Cardiac fibroblast (primary cell): ENCODE data around the gene TIAM1.

Source experiments
- DNase-seq, 2 donors: peaks; one replicate each; pipeline versions ENCODE4 v3.0.0 to v3.0.0-alpha.2; 2010; ENCODE audit warnings: low read depth in 2 of 2
- H3K4me3 ChIP-seq, 2 donors: replicated peaks in 1 of 2; 1 replicate in 1 of 2; 2 replicates in 1 of 2; pipeline ENCODE4 v1.5.1; 2011; ENCODE audit warnings: low read depth in 2 of 2, low read length in 2 of 2, mild to moderate bottlenecking in 2 of 2, moderate library complexity in 1 of 2
- CTCF ChIP-seq: IDR thresholded peaks from one replicate; pipeline ENCODE4 v1.5.1; 2011; ENCODE audit warnings: low read depth, mild to moderate bottlenecking, low read length, inconsistent platforms

The TIAM1 gene

GRCh38 chr21:31190516-31190915, 153.5 kb downstream of the TIAM1 start:
- no peak for DNase-seq
- TF ChIP-seq CTCF = no peak

GRCh38 chr21:31187499-31187898, 156.6 kb downstream of the TIAM1 start:
- DNase-seq = no peak
- TF ChIP-seq CTCF = no peak
- no peak overlapping the region for H3K4me3 ChIP-seq

More at GRCh38 chr21:31190516-31190915, 153.5 kb downstream of the TIAM1 start:
- H3K4me3 ChIP-seq = no peak overlapping the region

GRCh38 chr21:31186916-31187315, 157.1 kb downstream of the TIAM1 start:
- no peak for TF ChIP-seq CTCF
- H3K4me3 ChIP-seq = no peak overlapping the region
- DNase-seq = no peak

- no peak for TF ChIP-seq CTCF
- H3K4me3 ChIP-seq = no peak overlapping the region
- no peak for DNase-seq
Measured at GRCh38 chr21:31185663-31186062, 158.4 kb downstream of the TIAM1 start.

- no peak for DNase-seq
- H3K4me3 ChIP-seq = no peak overlapping the region
Measured at GRCh38 chr21:31184876-31185275, 159.2 kb downstream of the TIAM1 start.

GRCh38 chr21:31184459-31184858, 159.6 kb downstream of the TIAM1 start:
- TF ChIP-seq CTCF = no peak
- no peak for DNase-seq
- no peak overlapping the region for H3K4me3 ChIP-seq

More at GRCh38 chr21:31184876-31185275, 159.2 kb downstream of the TIAM1 start:
- no peak for TF ChIP-seq CTCF
